Measurements from ENCODE around the gene PABPC1L2B.
"Not testable (repeated sequence)": the region's sequence is repeated elsewhere in the genome, so short reads cannot be mapped to it uniquely, and the experiment has no call there.

The PABPC1L2B gene

DNA sequence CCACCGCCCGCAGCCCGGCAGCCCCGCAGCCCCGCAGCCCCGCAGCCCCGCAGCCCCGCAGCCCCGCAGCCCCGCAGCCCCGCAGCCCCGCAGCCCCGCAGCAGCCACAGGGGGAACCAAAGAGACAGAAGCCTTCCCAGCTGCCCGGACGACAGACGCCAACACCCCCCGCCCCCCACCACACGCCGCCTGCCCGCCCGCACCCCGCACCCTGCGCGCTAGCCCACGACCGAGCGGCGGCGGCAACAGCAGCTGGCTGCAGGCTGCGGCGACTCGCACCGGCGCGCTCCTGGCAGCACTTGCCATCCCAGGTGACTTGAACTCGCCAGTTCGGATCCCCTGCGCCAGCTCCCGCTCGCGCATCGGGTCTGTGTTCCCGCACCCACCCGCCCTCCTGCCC, at the start of gene PABPC1L2B:
TSS of gene PABPC1L2B (plus strand) at position 207 of the 400 bp plus-strand sequence. CDS start 704 bp downstream, outside the sequence.
- not testable (repeated sequence) for DNase-seq (ENCODE audit: low read depth in 2 of 2)

DNA sequence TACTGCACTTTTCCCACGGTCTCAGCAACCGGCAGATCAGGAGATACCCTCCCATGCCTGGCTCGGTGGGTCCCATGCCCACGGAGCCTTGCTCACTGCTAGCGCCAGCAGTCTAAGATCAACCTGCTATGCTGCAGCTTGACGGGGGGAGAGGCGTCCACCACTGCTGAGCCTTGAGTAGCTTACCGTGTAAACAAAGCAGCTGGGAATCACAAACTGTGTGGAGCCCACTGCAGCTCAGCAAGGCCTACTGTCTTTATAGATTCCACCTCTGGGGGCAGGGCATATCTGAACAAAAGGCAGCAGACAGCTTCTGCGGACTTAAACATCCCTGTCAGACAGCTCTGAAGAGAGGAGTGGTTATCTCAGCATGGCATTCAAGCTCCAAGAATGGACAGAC, 42.8 kb upstream of the PABPC1L2B start:
- DNase-seq (ENCODE audit: low read depth in 2 of 2) = not testable (repeated sequence)

DNA sequence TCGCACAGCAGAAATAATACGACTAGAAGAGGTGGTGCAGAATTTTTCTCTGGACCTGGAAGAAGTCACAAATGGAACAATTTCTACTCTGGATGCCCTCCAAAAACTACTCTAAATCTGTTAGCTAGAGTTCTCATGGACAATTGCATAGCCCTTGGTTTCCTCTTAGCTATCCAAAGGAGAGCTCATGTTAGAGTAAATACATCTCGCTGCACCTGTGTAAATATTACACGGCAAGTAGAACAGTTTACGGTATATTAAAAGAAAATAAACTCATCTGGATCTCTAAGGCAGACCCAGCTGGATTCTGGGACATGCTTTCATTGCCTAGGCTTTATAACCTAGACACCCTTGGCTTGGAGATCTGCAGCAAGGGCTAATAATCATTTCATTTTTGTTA, 30.9 kb upstream of the PABPC1L2B start:
- not testable (repeated sequence) for DNase-seq (ENCODE audit: low read depth in 2 of 2)

DNA sequence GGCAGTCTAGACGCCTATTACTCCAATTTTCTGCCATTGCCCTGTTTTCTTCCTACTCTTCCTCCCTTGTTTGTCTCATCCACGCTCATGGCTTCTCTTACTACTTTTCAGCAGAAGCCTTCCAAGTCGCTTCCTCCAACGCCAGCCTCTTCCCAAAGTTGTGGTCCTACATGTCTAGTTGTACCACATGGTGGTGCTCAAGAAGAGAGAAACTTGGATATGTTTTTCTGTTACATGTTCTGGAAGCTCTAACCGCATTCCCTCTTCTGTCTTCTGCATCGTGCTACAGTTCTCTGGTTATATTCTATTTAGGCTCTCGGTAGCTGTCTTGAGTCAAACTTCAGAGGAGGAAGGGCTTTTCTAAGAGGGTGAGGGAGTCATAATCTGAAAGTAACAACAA, 27.9 kb upstream of the PABPC1L2B start:
- DNase-seq (ENCODE audit: low read depth in 2 of 2) = not testable (repeated sequence)

DNA sequence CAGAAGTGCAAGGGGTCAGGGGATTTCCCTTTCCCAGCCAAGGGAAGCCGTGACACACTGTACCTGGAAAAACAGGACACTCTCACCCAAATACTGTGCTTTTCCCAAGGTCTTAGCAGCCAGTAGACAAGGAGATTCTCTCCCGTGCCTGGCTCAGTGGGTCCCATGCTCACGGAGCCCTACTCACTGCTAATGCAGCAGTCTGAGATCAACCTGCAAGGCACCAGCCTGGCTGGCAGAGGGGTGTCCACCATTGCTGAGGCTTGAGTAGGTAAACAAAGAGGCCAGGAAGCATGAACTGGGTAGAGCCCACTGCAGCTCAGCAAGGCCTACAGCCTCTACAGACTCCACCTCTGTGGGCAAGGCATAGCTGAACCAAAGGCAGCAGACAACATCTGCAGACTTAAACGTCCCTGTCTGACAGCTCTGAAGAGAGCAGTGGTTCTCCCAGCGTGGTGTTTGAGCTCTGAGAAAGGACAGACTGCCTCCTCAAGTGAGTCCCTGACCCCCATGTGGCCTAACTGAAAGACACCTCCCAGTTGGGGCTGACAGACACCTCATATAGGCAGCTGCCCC, 21.8 kb upstream of the PABPC1L2B start:
- not testable (repeated sequence) for DNase-seq (ENCODE audit: low read depth in 2 of 2)

DNA sequence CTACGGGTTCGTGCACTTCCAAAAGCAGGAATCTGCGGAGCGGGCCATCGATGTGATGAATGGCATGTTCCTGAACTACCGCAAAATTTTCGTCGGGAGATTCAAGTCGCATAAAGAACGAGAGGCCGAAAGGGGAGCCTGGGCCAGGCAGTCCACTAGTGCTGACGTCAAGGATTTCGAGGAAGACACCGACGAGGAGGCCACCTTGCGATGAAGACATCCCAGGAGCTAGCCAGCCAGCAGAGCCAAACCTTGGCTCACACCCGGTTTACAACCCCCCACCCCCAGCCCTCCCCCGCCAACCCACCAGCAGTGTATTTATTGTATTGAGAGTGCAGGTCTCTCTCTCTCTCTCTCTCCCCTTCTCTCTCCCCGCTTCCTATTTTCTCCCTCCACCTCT, 1.3 kb downstream of the PABPC1L2B start:
- DNase-seq (ENCODE audit: low read depth in 2 of 2) = not testable (repeated sequence)

DNA sequence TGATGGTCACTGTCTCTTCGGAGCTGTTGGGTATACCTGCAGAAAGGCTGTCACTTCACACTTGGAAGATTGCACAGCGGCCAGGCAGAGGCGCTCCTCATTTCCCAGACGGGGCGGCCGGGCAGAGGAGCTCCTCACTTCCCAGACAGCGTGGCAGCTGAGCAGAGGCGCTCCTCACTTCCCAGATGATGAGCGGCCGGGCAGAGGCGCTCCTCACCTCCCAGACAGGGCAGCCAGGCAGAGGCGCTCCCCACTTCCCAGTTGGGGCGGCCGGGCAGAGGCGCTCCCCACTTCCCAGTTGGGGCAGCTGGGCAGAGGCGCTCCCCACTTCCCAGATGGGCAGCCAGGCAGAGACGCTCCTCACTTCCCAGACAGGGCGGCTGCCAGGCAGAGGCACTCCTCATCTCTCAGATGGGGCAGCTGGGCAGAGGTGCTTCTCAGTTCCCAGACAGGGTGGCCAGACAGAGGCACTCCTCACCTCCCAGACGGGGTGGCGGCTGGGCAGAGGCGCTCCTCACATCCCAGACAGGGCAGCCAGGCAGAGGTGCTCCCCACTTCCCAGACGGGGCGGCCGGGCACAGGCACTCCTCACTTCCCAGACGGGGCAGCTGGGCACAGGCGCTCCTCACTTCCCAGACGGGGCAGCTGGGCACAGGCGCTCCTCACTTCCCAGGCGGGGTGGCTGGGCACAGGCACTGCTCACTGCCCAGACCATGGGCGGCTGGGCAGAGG, 18.8 kb downstream of the PABPC1L2B start:
- no peak for DNase-seq (ENCODE audit: low read depth in 2 of 2)

DNA sequence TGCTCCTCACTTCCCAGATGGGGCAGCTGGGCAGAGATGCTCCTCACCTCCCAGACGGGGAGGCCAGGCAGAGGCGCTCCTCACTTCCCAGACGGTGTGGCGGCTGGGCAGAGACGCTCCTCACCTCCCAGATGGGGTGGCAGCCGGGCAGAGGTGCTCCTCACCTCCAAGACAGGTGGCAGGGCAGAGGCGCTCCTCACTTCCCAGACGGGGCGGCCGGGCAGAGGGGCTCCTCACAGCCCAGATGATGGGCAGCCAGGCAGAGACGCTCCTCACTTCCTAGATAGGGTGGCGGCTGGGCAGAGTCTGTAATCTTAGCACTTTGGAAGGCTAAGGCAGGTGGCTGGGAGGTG, 19.3 kb downstream of the PABPC1L2B start:
- not testable (repeated sequence) for DNase-seq (ENCODE audit: low read depth in 2 of 2)

DNA sequence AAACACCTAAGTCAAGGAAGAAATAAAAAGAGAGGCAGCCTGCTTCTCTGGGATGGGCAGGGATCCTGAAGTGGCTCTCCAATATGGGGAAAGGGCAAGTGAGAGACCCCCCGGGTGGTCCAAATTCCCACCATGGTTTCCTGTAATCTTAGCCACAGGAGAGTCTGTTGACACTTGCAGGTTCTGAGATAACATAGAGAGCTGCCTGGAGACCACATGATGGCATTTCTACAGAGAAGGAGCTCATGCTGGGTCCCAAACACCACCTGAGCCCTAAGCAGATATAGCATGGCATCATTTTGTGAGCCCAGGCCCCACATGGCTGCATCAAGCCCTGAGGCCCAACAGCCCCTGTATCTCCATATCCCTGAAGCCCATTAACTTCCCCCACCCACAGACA, 26.1 kb downstream of the PABPC1L2B start:
- no peak for DNase-seq (ENCODE audit: low read depth in 2 of 2)
